Right atrium auricular region (tissue), 2 donors: ENCODE data around the gene GNG3. TPM values are rescaled to one million over a fixed set of nuclear protein-coding genes. Genes with fewer than 3 reads are reported as not detected.
"Not testable (repeated sequence)": the region's sequence is repeated elsewhere in the genome, so short reads cannot be mapped to it uniquely, and the experiment has no call there.

Experiments used
- DNase-seq: peaks from one replicate; pipeline ENCODE4 v3.0.0-alpha.2; 2019; ENCODE audit warnings: low spot score
- H3K27ac ChIP-seq, 2 donors: fragments of 200-600 bp; sonication (generic); 1 replicate in 1 of 2; 2 replicates in 1 of 2; pipeline ENCODE4 v1.5.1; 2016 to 2019
- H3K27me3 ChIP-seq, 2 donors: fragments of 200-600 bp; sonication (generic); one replicate each; pipeline versions ENCODE4 v1.5.1 to v1.6.0; 2017 to 2019
- H3K36me3 ChIP-seq: fragments of 200-600 bp; sonication (generic); one replicate; pipeline ENCODE4 v1.5.1; 2016
- H3K4me1 ChIP-seq, 2 donors: fragments of 200-600 bp; sonication (generic); one replicate each; pipeline versions ENCODE4 v1.5.1 to v1.6.0; 2017 to 2019
- H3K4me3 ChIP-seq, 2 donors: fragments of 200-600 bp; sonication (generic); 1 replicate in 1 of 2; 2 replicates in 1 of 2; pipeline ENCODE4 v1.5.1; 2017 to 2019; ENCODE audit warnings: mild to moderate bottlenecking in 1 of 2, moderate library complexity in 1 of 2
- H3K9me3 ChIP-seq, 2 donors: fragments of 200-600 bp; sonication (generic); one replicate each; pipeline ENCODE4 v1.5.1; 2019
- total RNA-seq, 2 donors: library from RNA; depleted of rRNA; stranded (reverse); fragments of >200 nt; gene quantifications; one replicate each; pipeline ENCODE4 v1.1.0, GENCODE V29; 2016
- TF ChIP-seq, protein P1 (sequence below), 2 donors: fragments of 200-600 bp; sonication (generic); IDR thresholded peaks; one replicate each; pipeline ENCODE4 v1.5.1; 2019; ENCODE audit warnings: antibody characterized with exemption in 2 of 2

The GNG3 gene
- total RNA-seq, 2 donors from 2014 or later: not detected

DNA sequence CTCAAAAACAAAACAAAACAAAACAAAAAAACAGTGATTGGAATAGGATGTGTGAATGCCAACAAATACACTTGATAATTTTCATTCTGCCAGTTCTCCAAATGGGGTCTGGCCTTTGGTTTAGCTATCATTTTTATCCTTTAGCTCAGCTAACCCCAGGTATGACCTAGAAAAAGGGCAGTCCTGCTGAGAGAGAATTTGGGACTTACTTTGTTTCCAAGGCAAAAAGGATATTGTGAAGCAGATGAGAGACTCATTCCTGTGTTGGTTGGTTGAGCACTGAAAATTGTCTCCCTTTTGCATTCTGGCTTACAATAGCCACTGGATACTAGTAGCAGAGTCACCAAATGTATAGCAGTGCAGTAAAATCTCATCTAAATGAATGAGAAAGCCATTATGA, 29.7 kb downstream of the GNG3 start:
- Histone ChIP-seq H3K27ac (no peak overlapping the region), H3K27me3 (no peaks in the 10 kb centered on the region), H3K4me1 (no peaks in the 10 kb centered on the region), H3K9me3 (no peaks in the 10 kb centered on the region), H3K4me3 (no peak overlapping the region), H3K36me3 (peaks cover 61% of the 10 kb centered on the region)
- TF ChIP-seq, protein P1, sequence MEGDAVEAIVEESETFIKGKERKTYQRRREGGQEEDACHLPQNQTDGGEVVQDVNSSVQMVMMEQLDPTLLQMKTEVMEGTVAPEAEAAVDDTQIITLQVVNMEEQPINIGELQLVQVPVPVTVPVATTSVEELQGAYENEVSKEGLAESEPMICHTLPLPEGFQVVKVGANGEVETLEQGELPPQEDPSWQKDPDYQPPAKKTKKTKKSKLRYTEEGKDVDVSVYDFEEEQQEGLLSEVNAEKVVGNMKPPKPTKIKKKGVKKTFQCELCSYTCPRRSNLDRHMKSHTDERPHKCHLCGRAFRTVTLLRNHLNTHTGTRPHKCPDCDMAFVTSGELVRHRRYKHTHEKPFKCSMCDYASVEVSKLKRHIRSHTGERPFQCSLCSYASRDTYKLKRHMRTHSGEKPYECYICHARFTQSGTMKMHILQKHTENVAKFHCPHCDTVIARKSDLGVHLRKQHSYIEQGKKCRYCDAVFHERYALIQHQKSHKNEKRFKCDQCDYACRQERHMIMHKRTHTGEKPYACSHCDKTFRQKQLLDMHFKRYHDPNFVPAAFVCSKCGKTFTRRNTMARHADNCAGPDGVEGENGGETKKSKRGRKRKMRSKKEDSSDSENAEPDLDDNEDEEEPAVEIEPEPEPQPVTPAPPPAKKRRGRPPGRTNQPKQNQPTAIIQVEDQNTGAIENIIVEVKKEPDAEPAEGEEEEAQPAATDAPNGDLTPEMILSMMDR (IDR thresholded peaks at IDR 0.05): no peak
- no peak for DNase-seq

DNA sequence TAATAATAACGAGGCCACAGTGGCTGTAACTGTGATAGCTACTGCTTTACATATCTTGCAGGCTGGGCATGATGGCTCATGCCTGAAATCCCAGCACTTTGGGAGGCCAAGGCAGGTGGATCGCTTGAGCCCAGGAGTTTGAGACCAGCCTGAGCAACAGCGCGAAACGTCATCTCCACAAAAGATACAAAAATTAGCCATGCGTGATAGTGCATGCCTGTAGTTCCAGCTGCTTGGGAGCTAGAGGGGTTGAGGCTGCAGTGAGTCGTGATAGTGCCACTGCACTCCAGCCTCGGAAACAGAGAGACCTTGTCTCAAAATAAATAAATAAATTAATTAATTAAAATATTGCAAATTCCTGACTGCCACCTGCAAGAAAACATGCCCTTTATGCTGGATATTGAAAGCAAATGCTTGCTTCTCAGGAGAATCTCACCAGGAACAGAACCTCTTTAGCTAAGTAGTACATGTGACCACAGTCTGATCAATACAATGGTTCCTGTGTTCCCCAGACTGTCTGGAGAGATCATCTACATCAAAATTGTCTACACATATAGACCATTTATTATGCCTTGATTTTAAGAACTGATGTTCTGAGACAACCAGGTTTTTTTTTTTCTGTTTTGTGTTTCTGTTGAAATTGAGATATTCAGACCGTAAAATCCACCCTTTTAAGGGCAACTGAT, 40.1 kb downstream of the GNG3 start:
- TF ChIP-seq, protein P1 (IDR thresholded peaks at IDR 0.05): no peak
- Histone ChIP-seq H3K4me1 (peaks cover 0 to 12% of the 10 kb centered on the region in 2 donors), H3K27ac (no peak overlapping the region), H3K27me3 (no peaks in the 10 kb centered on the region), H3K36me3 (peaks cover 3% of the 10 kb centered on the region), H3K4me3 (no peak overlapping the region), H3K9me3 (no peaks in the 10 kb centered on the region)
- DNase-seq: no peak

DNA sequence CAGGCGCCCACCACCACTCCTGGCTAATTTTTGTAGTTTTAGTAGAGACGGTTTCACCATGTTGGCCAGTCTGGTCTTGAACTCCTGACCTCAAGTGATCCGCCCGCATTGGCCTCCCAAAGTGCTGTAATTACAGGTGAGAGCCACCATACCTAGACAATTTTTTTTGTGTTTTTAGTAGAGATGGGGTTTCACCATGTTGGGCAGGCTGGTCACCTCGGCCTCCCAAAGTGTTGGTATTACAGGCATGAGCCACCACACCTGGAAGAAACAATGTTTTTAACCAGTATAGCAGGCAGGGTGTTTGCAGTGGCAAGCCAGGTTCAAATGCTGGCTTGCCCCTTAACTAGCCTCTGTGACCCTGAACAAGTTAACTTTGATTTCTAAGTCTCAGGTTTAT, 42.5 kb downstream of the GNG3 start:
- not testable (repeated sequence) for DNase-seq, H3K27me3 ChIP-seq, H3K27ac ChIP-seq, H3K4me3 ChIP-seq, H3K9me3 ChIP-seq, H3K36me3 ChIP-seq
- H3K4me1 ChIP-seq: peaks cover 0 to 27% of the 10 kb centered on the region in 2 donors

DNA sequence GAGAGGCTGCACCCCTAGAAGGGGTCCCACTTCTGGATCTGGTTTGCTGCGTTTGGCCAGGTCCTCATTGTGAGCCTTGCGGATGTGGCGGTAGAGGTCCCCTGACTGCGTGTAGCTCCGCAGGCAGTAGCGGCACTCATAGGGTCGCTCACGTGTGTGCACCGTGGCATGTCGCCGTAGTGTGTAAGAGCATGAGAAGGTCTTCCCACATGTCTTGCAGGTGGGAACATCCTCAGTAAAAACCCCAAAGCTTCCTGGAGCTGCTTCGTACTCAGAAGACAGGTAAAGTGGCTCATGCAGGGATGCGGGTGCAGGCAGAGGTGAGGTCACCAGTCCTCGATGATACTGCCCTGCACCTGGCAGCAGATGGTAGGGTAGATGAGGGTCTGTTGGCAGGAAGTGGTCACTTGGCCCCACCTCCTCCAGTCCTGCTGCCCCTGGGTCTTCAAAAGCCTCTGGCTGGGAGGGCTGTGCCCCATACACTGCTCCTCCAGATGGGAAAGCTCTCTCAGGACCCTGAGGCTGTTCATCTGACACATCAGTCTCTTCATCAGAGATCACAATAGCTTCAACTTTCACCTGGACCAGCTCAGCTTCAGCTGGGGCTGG, 44.8 kb downstream of the GNG3 start:
- H3K4me3 ChIP-seq: no peak overlapping the region
- H3K27ac ChIP-seq: no peak overlapping the region
- H3K36me3 ChIP-seq: peaks cover 5% of the 10 kb centered on the region
- TF ChIP-seq, protein P1 (IDR thresholded peaks at IDR 0.05): no peak
- no peak for DNase-seq
- peaks cover 0 to 27% of the 10 kb centered on the region in 2 donors for H3K4me1 ChIP-seq
- H3K27me3 ChIP-seq: no peaks in the 10 kb centered on the region
- H3K9me3 ChIP-seq: no peaks in the 10 kb centered on the region

DNA sequence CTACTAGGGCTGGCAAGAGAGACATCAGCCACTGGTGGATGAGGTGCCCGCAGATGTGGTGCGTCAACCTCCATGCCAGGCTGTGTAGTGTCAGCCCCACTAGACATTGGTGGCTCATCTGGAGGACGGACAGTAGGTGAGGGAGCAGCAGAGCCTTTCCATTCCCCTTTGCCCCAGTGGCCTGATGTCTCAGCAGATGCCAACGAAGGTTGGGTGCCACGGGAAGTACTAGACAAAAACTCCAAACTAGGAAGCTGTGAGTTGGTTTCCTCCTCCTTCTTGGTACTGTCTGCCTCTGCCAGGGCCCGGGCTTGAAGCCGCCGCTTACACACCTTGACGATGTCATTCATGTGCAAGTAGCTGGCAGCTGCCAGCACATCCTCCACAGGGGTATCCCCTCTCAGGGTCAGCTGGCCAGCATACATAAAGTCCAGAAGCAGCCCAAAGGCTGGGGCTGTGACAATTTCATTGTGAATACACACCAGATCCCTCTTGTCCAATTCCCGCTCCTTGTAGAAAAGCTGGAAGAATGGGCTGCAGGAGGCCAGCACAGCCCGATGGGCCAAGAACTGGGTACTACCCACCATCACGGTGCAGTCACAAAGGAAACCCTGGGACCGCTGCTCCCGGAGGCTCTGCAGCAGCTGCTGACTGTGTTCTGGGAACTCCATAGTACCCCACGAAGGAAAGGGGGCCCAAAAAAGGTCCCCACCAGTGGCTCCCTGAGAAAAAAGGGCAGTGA, 45.7 kb downstream of the GNG3 start:
- no peaks in the 10 kb centered on the region for H3K27me3 ChIP-seq
- DNase-seq: no peak
- H3K27ac ChIP-seq: peak overlapping the region; percentile 89 to 94
- H3K36me3 ChIP-seq: peaks cover 5% of the 10 kb centered on the region
- peaks cover 0 to 27% of the 10 kb centered on the region in 2 donors for H3K4me1 ChIP-seq
- H3K9me3 ChIP-seq: no peaks in the 10 kb centered on the region
- TF ChIP-seq, protein P1 (IDR thresholded peaks at IDR 0.05): no peak
- peak overlapping the region; percentile 64 to 68 for H3K4me3 ChIP-seq
